Inferior parietal cortex (tissue), 1 donor: ENCODE data around the gene SDS.

ENCODE experiments used
- DNase-seq: peaks from one replicate; pipeline ENCODE4 v3.0.0-alpha.2; 2016; ENCODE audit errors: extremely low spot score

The SDS gene

GRCh38 chr12:113348849-113349536 lies 54.7 kb downstream of the SDS start:
- DNase-seq: no peak

DNA sequence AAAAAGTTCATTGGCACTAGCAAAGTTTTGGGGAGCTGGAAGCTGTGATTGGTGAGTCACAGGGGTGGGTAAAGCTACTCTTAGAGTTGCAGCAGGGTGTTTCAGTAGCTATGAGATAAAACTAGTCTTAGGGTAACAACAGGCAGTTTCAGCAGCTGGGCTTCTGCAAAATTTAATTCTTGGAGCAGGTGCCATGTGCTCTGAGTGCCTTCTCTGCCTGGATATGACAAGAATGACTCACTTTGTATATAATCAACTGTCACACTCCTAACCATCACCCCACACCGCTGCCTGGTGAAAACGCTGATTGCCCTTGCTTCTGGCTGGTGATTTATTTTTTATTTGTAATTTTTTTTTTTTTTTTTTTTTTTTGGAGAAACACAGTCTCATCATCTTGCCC lies 55.8 kb downstream of the SDS start:
- DNase-seq: no peak

DNA sequence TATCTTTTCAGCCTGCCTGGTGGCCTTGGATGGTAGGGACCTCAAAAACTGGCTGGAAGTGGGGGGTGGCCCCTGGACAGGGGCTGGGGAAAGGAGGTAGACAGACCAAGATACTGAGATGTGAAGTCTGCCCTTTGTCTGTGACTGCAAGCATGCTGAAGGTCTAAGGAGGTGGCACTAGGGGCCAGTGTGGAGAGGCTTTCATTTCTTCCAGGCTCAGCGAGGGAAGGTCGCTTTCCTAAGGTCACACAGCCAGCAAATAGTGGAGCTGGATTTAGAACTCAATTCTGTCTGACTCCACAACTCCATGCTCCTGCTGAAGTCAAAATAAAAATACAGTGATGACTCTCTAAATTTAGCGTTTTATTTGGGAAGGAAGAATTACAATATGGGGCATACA lies 56.6 kb downstream of the SDS start:
- no peak for DNase-seq

DNA sequence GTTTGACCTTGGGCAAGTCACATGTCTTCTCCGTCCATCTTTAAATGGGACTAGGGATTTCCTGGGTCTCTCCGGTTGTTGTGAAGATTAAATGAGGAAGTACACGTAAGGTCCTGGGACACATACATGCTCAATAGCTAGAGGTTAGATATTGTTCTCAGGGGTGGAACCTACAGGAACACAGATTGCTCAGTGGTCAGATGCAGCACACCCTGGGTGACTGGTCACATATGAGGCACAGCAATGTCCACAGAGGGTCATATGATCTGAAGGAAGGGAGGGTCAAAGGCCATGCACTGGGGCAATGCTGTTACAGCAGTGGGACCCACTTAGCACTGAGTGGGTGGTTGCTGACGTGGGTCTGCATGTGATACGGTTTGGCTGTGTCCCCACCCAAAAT lies 57.3 kb downstream of the SDS start:
- DNase-seq: no peak

DNA sequence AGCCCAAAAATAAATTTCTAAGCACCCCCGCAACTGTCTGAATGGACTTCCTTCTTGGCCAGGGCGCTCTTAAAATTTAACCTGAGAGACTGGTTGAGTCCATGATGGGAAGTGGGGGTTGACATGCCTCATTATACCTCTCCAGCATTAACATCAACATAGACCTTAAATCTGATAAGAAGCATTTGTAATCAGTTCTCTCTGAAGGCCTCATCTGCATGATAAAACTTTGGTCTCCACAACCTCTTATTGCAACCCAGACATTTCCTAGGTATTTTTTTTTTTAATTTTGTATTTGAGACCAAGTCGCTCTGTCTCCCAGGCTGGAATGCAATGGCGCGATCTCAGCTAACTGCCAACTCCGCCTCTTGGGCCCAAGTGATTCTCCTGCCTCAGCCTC lies 58.4 kb downstream of the SDS start:
- no peak for DNase-seq
